Aorta (tissue), 5 donors: ENCODE data around the gene NEDD4L. TPM values are rescaled to one million over a fixed set of nuclear protein-coding genes. Genes with fewer than 3 reads are reported as not detected.
"Not testable (repeated sequence)": the region's sequence is repeated elsewhere in the genome, so short reads cannot be mapped to it uniquely, and the experiment has no call there.

ENCODE experiments used
- ATAC-seq: fragments of 200-7000 bp; cut with Tn5 transposase; one replicate; pipeline ENCODE4 v1.9.1; 2022; ENCODE audit warnings: moderate library complexity; ENCODE audit not compliant: low FRiP score
- DNase-seq, 2 donors: peaks; one replicate each; pipeline ENCODE4 v3.0.0-alpha.2; 2020
- H3K27ac ChIP-seq, 2 donors: one replicate each; pipeline ENCODE4 v1.5.1; 2013; ENCODE audit warnings: low read length in 2 of 2, mild to moderate bottlenecking in 2 of 2, moderate library complexity in 2 of 2, control low read depth in 1 of 2, inconsistent platforms in 1 of 2, low read depth in 1 of 2
- H3K27me3 ChIP-seq, 2 donors: one replicate each; pipeline ENCODE4 v1.6.1; 2013; ENCODE audit warnings: control low read depth in 1 of 2, low read length in 1 of 2, mild to moderate bottlenecking in 1 of 2, moderate library complexity in 1 of 2; ENCODE audit not compliant: insufficient read depth in 2 of 2, control insufficient read depth in 1 of 2
- H3K36me3 ChIP-seq, 2 donors: one replicate each; pipeline ENCODE4 v1.6.1; 2013; ENCODE audit warnings: control low read depth in 1 of 2, low read length in 1 of 2, mild to moderate bottlenecking in 1 of 2; ENCODE audit not compliant: insufficient read depth in 2 of 2, control insufficient read depth in 1 of 2
- H3K4me1 ChIP-seq, 2 donors: one replicate each; pipeline ENCODE4 v1.6.1; 2013; ENCODE audit warnings: low read length in 2 of 2, control low read depth in 1 of 2, mild to moderate bottlenecking in 1 of 2, moderate library complexity in 1 of 2; ENCODE audit not compliant: insufficient read depth in 2 of 2, control insufficient read depth in 1 of 2
- H3K4me3 ChIP-seq, 2 donors: one replicate each; pipeline ENCODE4 v1.5.1; 2013; ENCODE audit warnings: low read length in 2 of 2, control low read depth in 1 of 2, mild to moderate bottlenecking in 1 of 2
- H3K9me3 ChIP-seq: one replicate; pipeline ENCODE4 v1.6.1; 2013; ENCODE audit warnings: mild to moderate bottlenecking, low read length; ENCODE audit not compliant: control insufficient read depth
- WGBS, 2 donors: extraction: QIAGEN DNeasy Blood & Tissue Kit; methylation state at CpG; one replicate each; pipeline ENCODE4 v1.1.7; 2013; 5-methylcytosine and 5-hydroxymethylcytosine counted together
- intact Hi-C, 2 donors: fragments of 100-400 bp; cut with DNase I; formaldehyde crosslinking; loops; one replicate each; pipeline versions ENCODE4 v1.14.2 to v1.15.0; 2022
- polyA plus RNA-seq, 2 donors: library from polyadenylated mRNA; stranded (reverse); fragments of 200-250 nt; gene quantifications; one replicate each; pipeline ENCODE4 v1.2.3, GENCODE V29; 2013
- total RNA-seq, 2 donors: library from RNA; stranded (reverse); fragmentation: NEBNext Ultra II Directional; extraction: Animal tissue kit (Norgen Biotek cat#: 25700); gene quantifications; one replicate each; pipeline ENCODE4 v1.2.1, GENCODE V29; 2021
- donor health status: healthy with polysubstance abuse.
- donor health status: Bipolar disorder and iron deficiency.
- donor health status: DM: no; HTN: no; CAD: no.
- donor health status: DM: no; HTN: no; CAD: no.
- donor health status: DM: yes; HTN: yes; CAD: no.

NEDD4L gene
- total and polyA plus RNA-seq, 4 donors = 4.0 to 24.0 (median 17.8) TPM

- H3K4me1 ChIP-seq = no peaks in the 10 kb centered on the region
- DNase-seq (no peak), ATAC-seq (no peak)
- H3K4me3 ChIP-seq = no peak overlapping the region
- no peaks in the 10 kb centered on the region for H3K27me3 ChIP-seq
- 96 to 97% methylated on average over 6 of the region's 6 CpGs for WGBS, 2 donors
- no peak overlapping the region for H3K27ac ChIP-seq
- no peaks in the 10 kb centered on the region for H3K9me3 ChIP-seq
- intact Hi-C loops = no loop called here
- H3K36me3 ChIP-seq = no peaks in the 10 kb centered on the region
These were observed 228.2 kb downstream of the NEDD4L start for GRCh38 chr18:58272209-58272608.

GRCh38 chr18:58272779-58273435 lies 228.9 kb downstream of the NEDD4L start:
- Histone ChIP-seq H3K27ac (no peak overlapping the region), H3K4me1 (no peaks in the 10 kb centered on the region), H3K36me3 (no peaks in the 10 kb centered on the region), H3K27me3 (no peaks in the 10 kb centered on the region), H3K9me3 (no peaks in the 10 kb centered on the region), H3K4me3 (no peak overlapping the region)
- ATAC-seq (no peak), DNase-seq (no peak)
- WGBS, 2 donors = 79 to 87% methylated on average over 7 of the region's 7 CpGs
- intact Hi-C loops = no loop called here

- no peak for ATAC-seq
These were observed 231.2 kb downstream of the NEDD4L start for GRCh38 chr18:58275176-58275575.

GRCh38 chr18:58276789-58277739 lies 233.0 kb downstream of the NEDD4L start:
- Histone ChIP-seq H3K4me3 (no peak overlapping the region), H3K9me3 (no peaks in the 10 kb centered on the region)
- WGBS, 2 donors = 50% methylated on average over 10 of the region's 10 CpGs

More at GRCh38 chr18:58275176-58275575, 231.2 kb downstream of the NEDD4L start:
- DNase-seq = no peak
- 41 to 98% methylated on average over 1 of the region's 1 CpG for WGBS, 2 donors
- no peak overlapping the region for H3K4me3 ChIP-seq
- no peaks in the 10 kb centered on the region for H3K4me1 ChIP-seq
- intact Hi-C loops = no loop called here
- H3K27ac ChIP-seq = no peak overlapping the region
- H3K36me3 ChIP-seq = no peaks in the 10 kb centered on the region
- no peaks in the 10 kb centered on the region for H3K9me3 ChIP-seq
- H3K27me3 ChIP-seq = no peaks in the 10 kb centered on the region

GRCh38 chr18:58279504-58280175 lies 235.6 kb downstream of the NEDD4L start:
- DNase-seq = no peak
- Histone ChIP-seq H3K4me3 (no peak overlapping the region), H3K36me3 (no peaks in the 10 kb centered on the region), H3K9me3 (no peaks in the 10 kb centered on the region), H3K27me3 (no peaks in the 10 kb centered on the region), H3K27ac (no peak overlapping the region), H3K4me1 (no peaks in the 10 kb centered on the region)
- WGBS, 2 donors = 88 to 92% methylated on average over 7 of the region's 7 CpGs
- no peak for ATAC-seq
- intact Hi-C loops = no loop called here

More at GRCh38 chr18:58276789-58277739, 233.0 kb downstream of the NEDD4L start:
- Histone ChIP-seq H3K4me1 (no peaks in the 10 kb centered on the region), H3K27me3 (no peaks in the 10 kb centered on the region), H3K27ac (no peak overlapping the region), H3K36me3 (no peaks in the 10 kb centered on the region)
- no peak for DNase-seq
- intact Hi-C loops = no loop called here
- no peak for ATAC-seq

GRCh38 chr18:58280191-58280590 lies 236.2 kb downstream of the NEDD4L start:
- WGBS, 2 donors = 89 to 95% methylated on average over 8 of the region's 8 CpGs
- Histone ChIP-seq H3K36me3 (no peaks in the 10 kb centered on the region), H3K9me3 (no peaks in the 10 kb centered on the region), H3K27me3 (no peaks in the 10 kb centered on the region), H3K4me3 (no peak overlapping the region), H3K27ac (no peak overlapping the region), H3K4me1 (no peaks in the 10 kb centered on the region)
- DNase-seq = no peak
- no peak for ATAC-seq
- intact Hi-C loops = no loop called here

GRCh38 chr18:58282872-58283271 lies 238.8 kb downstream of the NEDD4L start:
- 96 to 99% methylated on average over 11 of the region's 11 CpGs for WGBS, 2 donors
- H3K4me1 ChIP-seq, H3K27ac ChIP-seq, H3K36me3 ChIP-seq, H3K4me3 ChIP-seq, intact Hi-C loops, H3K27me3 ChIP-seq, ATAC-seq, DNase-seq, H3K9me3 ChIP-seq: not testable (repeated sequence)

GRCh38 chr18:58284699-58285448 lies 240.8 kb downstream of the NEDD4L start:
- Histone ChIP-seq H3K27ac (no peak overlapping the region), H3K4me1 (no peaks in the 10 kb centered on the region), H3K27me3 (no peaks in the 10 kb centered on the region), H3K9me3 (no peaks in the 10 kb centered on the region), H3K4me3 (no peak overlapping the region), H3K36me3 (no peaks in the 10 kb centered on the region)
- intact Hi-C loops = no loop called here
- WGBS, 2 donors = 88 to 92% methylated on average over 6 of the region's 6 CpGs
- ATAC-seq = no peak
- DNase-seq = no peak
